ENCODE measurements around the gene LHX4.

LHX4 gene

GRCh38 chr1:180257486-180257885 is 27.4 kb downstream of the LHX4 start:
- DNase-seq (ENCODE audit: low spot score) = no peak

- DNase-seq (ENCODE audit: low spot score) = no peak
Measured at GRCh38 chr1:180258290-180258689, 28.2 kb downstream of the LHX4 start.

GRCh38 chr1:180258935-180259334 is 28.9 kb downstream of the LHX4 start:
- DNase-seq (ENCODE audit: low spot score) = no peak

GRCh38 chr1:180259431-180260338 is 29.6 kb downstream of the LHX4 start:
- DNase-seq (ENCODE audit: low spot score) = no peak

- DNase-seq (ENCODE audit: low spot score) = no peak
Measured at GRCh38 chr1:180260541-180260940, 30.5 kb downstream of the LHX4 start.

GRCh38 chr1:180261030-180261429 is 31.0 kb downstream of the LHX4 start:
- DNase-seq (ENCODE audit: low spot score) = no peak

GRCh38 chr1:180261524-180262155 is 31.6 kb downstream of the LHX4 start:
- no peak for DNase-seq (ENCODE audit: low spot score)

- no peak for DNase-seq (ENCODE audit: low spot score)
Measured at GRCh38 chr1:180262628-180263488, 32.8 kb downstream of the LHX4 start.

- no peak for DNase-seq (ENCODE audit: low spot score)
Measured at GRCh38 chr1:180264595-180264994, 34.5 kb downstream of the LHX4 start.

GRCh38 chr1:180265201-180265600 is 35.1 kb downstream of the LHX4 start:
- no peak for DNase-seq (ENCODE audit: low spot score)

- no peak for DNase-seq (ENCODE audit: low spot score)
Measured at GRCh38 chr1:180265871-180266270, 35.8 kb downstream of the LHX4 start.

- DNase-seq (ENCODE audit: low spot score) = no peak
Measured at GRCh38 chr1:180266275-180267210, 36.5 kb downstream of the LHX4 start.

- DNase-seq (ENCODE audit: low spot score) = no peak
Measured at GRCh38 chr1:180267211-180267561, 37.1 kb downstream of the LHX4 start.

GRCh38 chr1:180267761-180268555 is 37.9 kb downstream of the LHX4 start:
- no peak for DNase-seq (ENCODE audit: low spot score)

GRCh38 chr1:180268556-180269075 is 38.6 kb downstream of the LHX4 start:
- no peak for DNase-seq (ENCODE audit: low spot score)

- no peak for DNase-seq (ENCODE audit: low spot score)
Measured at GRCh38 chr1:180269645-180270529, 39.8 kb downstream of the LHX4 start.

GRCh38 chr1:180270530-180271271 is 40.6 kb downstream of the LHX4 start:
- no peak for DNase-seq (ENCODE audit: low spot score)
